ENCODE data around the gene FNDC3B. TPM values are rescaled to one million over a fixed set of nuclear protein-coding genes. Genes with fewer than 3 reads are reported as not detected.

The FNDC3B gene
- polyA plus RNA-seq, 2 of the 4 experiments (the other 2 are of a cell fraction) = 29.5 to 33.6 TPM

- 70% methylated on average over 2 of the region's 2 CpGs for WGBS (ENCODE audit: missing lambda C conversion rate)
- TF ChIP-seq EHMT2 (IDR thresholded peaks at IDR 0.05; ENCODE audit: low read depth) (no peak), CHD2 (IDR thresholded peaks at IDR 0.05; ENCODE audit: low read length, partially characterized antibody) (no peak), EP300 (IDR thresholded peaks at IDR 0.05) (no peak), BCL3 (IDR thresholded peaks at IDR 0.05) (no peak), MAZ (IDR thresholded peaks at IDR 0.05; ENCODE audit: borderline replicate concordance, low read depth, low read length) (no peak), NFE2L2 (conservative IDR thresholded peaks at IDR 0.05; ENCODE audit: low read length) (no peak), ZNF302 (CRISPR knock-in tag; IDR thresholded peaks at IDR 0.05) (no peak), HES2 (IDR thresholded peaks at IDR 0.05) (no peak), RAD21 (conservative IDR thresholded peaks at IDR 0.05 in 1 of 2, IDR thresholded peaks at IDR 0.05 in 1 of 2) (no peak), NR3C1 (IDR thresholded peaks at IDR 0.05) (no peak), CBX2 (IDR thresholded peaks at IDR 0.05; ENCODE audit: borderline replicate concordance, low read depth) (no peak), ZSCAN20 (CRISPR knock-in tag; IDR thresholded peaks at IDR 0.05) (no peak), HDAC2 (IDR thresholded peaks at IDR 0.05) (no peak), KDM5A (IDR thresholded peaks at IDR 0.05) (no peak), RFX5 (IDR thresholded peaks at IDR 0.05) (no peak), RARB (CRISPR knock-in tag; IDR thresholded peaks at IDR 0.05) (no peak)
- Histone ChIP-seq H3K9me3 (no peaks in the 10 kb centered on the region), H3K27ac (peak overlapping the region in 1 of 2 experiments; percentile 62; a peak in 2 of 6 replicates), H3K4me1 (peaks cover 79% of the 10 kb centered on the region), H3K4me2 (no peak overlapping the region), H3K4me3 (no peak overlapping the region)
- ChIA-PET CTCF (no interaction called here), POLR2A (no interaction called here)
- DNase-seq (ENCODE audit: low read depth in 1 of 2, low spot score in 1 of 2) = no peak
- ATAC-seq = no peak
- no peak for FAIRE-seq
Measured at GRCh38 chr3:172211123-172211522, 171.7 kb downstream of the FNDC3B start.

- WGBS (ENCODE audit: missing lambda C conversion rate) = 93% methylated on average over 2 of the region's 2 CpGs
- ChIA-PET CTCF (no interaction called here), POLR2A (no interaction called here)
- Histone ChIP-seq H3K4me1 (peaks cover 94% of the 10 kb centered on the region), H3K4me3 (no peak overlapping the region), H3K9me3 (no peaks in the 10 kb centered on the region), H3K27ac (peak overlapping the region; percentile 12 to 53; a peak in 3 of 6 replicates), H3K4me2 (peak overlapping the region; percentile 28)
- FAIRE-seq = no peak
- DNase-seq (ENCODE audit: low read depth in 1 of 2, low spot score in 1 of 2) = no peak
- no peak for TF ChIP-seq JUNB (IDR thresholded peaks at IDR 0.05)
- TF ChIP-seq HDAC2 (IDR thresholded peaks at IDR 0.05) = no peak
- TF ChIP-seq HOXA7 (CRISPR knock-in tag; IDR thresholded peaks at IDR 0.05) = no peak
- TF ChIP-seq CBX2 (IDR thresholded peaks at IDR 0.05; ENCODE audit: borderline replicate concordance, low read depth) = no peak
- no peak for TF ChIP-seq NFE2L2 (conservative IDR thresholded peaks at IDR 0.05; ENCODE audit: low read length)
- no peak for TF ChIP-seq POLR2A (IDR thresholded peaks at IDR 0.05; ENCODE audit: low read length)
- no peak for TF ChIP-seq PBX3 (IDR thresholded peaks at IDR 0.05)
- no peak for TF ChIP-seq CEBPB (IDR thresholded peaks at IDR 0.05)
- TF ChIP-seq SREBF2 (IDR thresholded peaks at IDR 0.05) = no peak
- TF ChIP-seq CHD4 (IDR thresholded peaks at IDR 0.05; ENCODE audit: borderline replicate concordance) = no peak
- TF ChIP-seq RFX5 (IDR thresholded peaks at IDR 0.05) = no peak
- TF ChIP-seq MAFK (IDR thresholded peaks at IDR 0.05; ENCODE audit: partially characterized antibody) = no peak
- TF ChIP-seq NPAS2 (CRISPR knock-in tag; IDR thresholded peaks at IDR 0.05; ENCODE audit: borderline replicate concordance) = no peak
- TF ChIP-seq CTCF (IDR thresholded peaks at IDR 0.05) = no peak
- no peak for TF ChIP-seq ATOH8 (CRISPR knock-in tag; IDR thresholded peaks at IDR 0.05; ENCODE audit: low read depth)
- TF ChIP-seq REST (IDR thresholded peaks at IDR 0.05) = no peak
- no peak for TF ChIP-seq E2F6 (IDR thresholded peaks at IDR 0.05; ENCODE audit: borderline replicate concordance, low read depth)
- TF ChIP-seq KDM1A (IDR thresholded peaks at IDR 0.05; ENCODE audit: low read depth) = no peak
- no peak for ATAC-seq
Measured at GRCh38 chr3:172213200-172213599, 173.8 kb downstream of the FNDC3B start.

Measured in A549 (cell line).